ENCODE results near the gene SMARCD3. TPM values are rescaled to one million over a fixed set of nuclear protein-coding genes. Genes with fewer than 3 reads are reported as not detected.

SMARCD3 gene
- total and polyA plus RNA-seq, 2 donors (not counting 1 experiment from before 2014, with no cell fraction given) = 23.8 to 30.7 TPM

- TF ChIP-seq EZH2 (IDR thresholded peaks at IDR 0.05; ENCODE audit: low read length, missing control alignments) (no peak), CTCF (conservative IDR thresholded peaks at IDR 0.05 in 1 of 2, IDR thresholded peaks at IDR 0.05 in 1 of 2; ENCODE audit: low read depth in 1 of 2, low read length in 2 of 2) (no peak)
- H2AFZ ChIP-seq (ENCODE audit: low read length) = no peak overlapping the region
- DNase-seq (ENCODE audit: low read depth in 2 of 2) = peak in 1 of 2 donors; percentile 46
- no peaks in the 10 kb centered on the region for H3K36me3 ChIP-seq (ENCODE audit: control insufficient read depth, insufficient read depth, low read length)
- no peak overlapping the region for H3K4me3 ChIP-seq (replicated peaks in 1 of 4; ENCODE audit: control extremely low read depth in 1 of 4, insufficient read depth in 1 of 4, low read depth in 3 of 4, low read length in 4 of 4)
- no peak overlapping the region for H3K9ac ChIP-seq (ENCODE audit: insufficient read depth, low read length)
- no peaks in the 10 kb centered on the region for H3K79me2 ChIP-seq (ENCODE audit: control insufficient read depth, insufficient read depth, low read length)
- no peaks in the 10 kb centered on the region for H4K20me1 ChIP-seq (ENCODE audit: control insufficient read depth, extremely low read depth, insufficient read depth, low read length)
- no peaks in the 10 kb centered on the region for H3K4me1 ChIP-seq (ENCODE audit: control insufficient read depth, extremely low read depth, insufficient read depth, low read length)
- no peak overlapping the region for H3K4me2 ChIP-seq (ENCODE audit: extremely low read depth, insufficient read depth, low read length)
- no peaks in the 10 kb centered on the region for H3K9me3 ChIP-seq (ENCODE audit: control insufficient read depth, insufficient read depth, low read depth, low read length)
- H3K27ac ChIP-seq (ENCODE audit: insufficient read depth, low read length) = no peak overlapping the region
- H3K27me3 ChIP-seq (ENCODE audit: control insufficient read depth, insufficient read depth, low read length) = peaks cover 14% of the 10 kb centered on the region
Measured at GRCh38 chr7:151286148-151286547, 37.7 kb upstream of the SMARCD3 start.

GRCh38 chr7:151283302-151283701 is 34.8 kb upstream of the SMARCD3 start:
- H3K4me2 ChIP-seq (ENCODE audit: extremely low read depth, insufficient read depth, low read length) = no peak overlapping the region
- no peaks in the 10 kb centered on the region for H3K79me2 ChIP-seq (ENCODE audit: control insufficient read depth, insufficient read depth, low read length)
- H3K4me1 ChIP-seq (ENCODE audit: control insufficient read depth, extremely low read depth, insufficient read depth, low read length) = no peaks in the 10 kb centered on the region
- no peak overlapping the region for H3K4me3 ChIP-seq (replicated peaks in 1 of 4; ENCODE audit: control extremely low read depth in 1 of 4, insufficient read depth in 1 of 4, low read depth in 3 of 4, low read length in 4 of 4)
- H3K36me3 ChIP-seq (ENCODE audit: control insufficient read depth, insufficient read depth, low read length) = no peaks in the 10 kb centered on the region
- no peak overlapping the region for H2AFZ ChIP-seq (ENCODE audit: low read length)
- no peak overlapping the region for H3K9ac ChIP-seq (ENCODE audit: insufficient read depth, low read length)
- no peak for DNase-seq (ENCODE audit: low read depth in 2 of 2)
- no peak overlapping the region for H3K27ac ChIP-seq (ENCODE audit: insufficient read depth, low read length)
- H3K27me3 ChIP-seq (ENCODE audit: control insufficient read depth, insufficient read depth, low read length) = peaks cover 10% of the 10 kb centered on the region
- TF ChIP-seq EZH2 (IDR thresholded peaks at IDR 0.05; ENCODE audit: low read length, missing control alignments) = no peak
- no peak for TF ChIP-seq CTCF (conservative IDR thresholded peaks at IDR 0.05 in 1 of 2, IDR thresholded peaks at IDR 0.05 in 1 of 2; ENCODE audit: low read depth in 1 of 2, low read length in 2 of 2)
- H3K9me3 ChIP-seq (ENCODE audit: control insufficient read depth, insufficient read depth, low read depth, low read length) = no peaks in the 10 kb centered on the region
- H4K20me1 ChIP-seq (ENCODE audit: control insufficient read depth, extremely low read depth, insufficient read depth, low read length) = no peaks in the 10 kb centered on the region

- Histone ChIP-seq H3K9me3 (ENCODE audit: control insufficient read depth, insufficient read depth, low read depth, low read length) (no peaks in the 10 kb centered on the region), H3K27ac (ENCODE audit: insufficient read depth, low read length) (no peak overlapping the region), H3K9ac (ENCODE audit: insufficient read depth, low read length) (no peak overlapping the region), H3K36me3 (ENCODE audit: control insufficient read depth, insufficient read depth, low read length) (no peaks in the 10 kb centered on the region), H3K4me2 (ENCODE audit: extremely low read depth, insufficient read depth, low read length) (no peak overlapping the region), H2AFZ (ENCODE audit: low read length) (no peak overlapping the region), H4K20me1 (ENCODE audit: control insufficient read depth, extremely low read depth, insufficient read depth, low read length) (no peaks in the 10 kb centered on the region), H3K4me3 (replicated peaks in 1 of 4; ENCODE audit: control extremely low read depth in 1 of 4, insufficient read depth in 1 of 4, low read depth in 3 of 4, low read length in 4 of 4) (no peak overlapping the region), H3K79me2 (ENCODE audit: control insufficient read depth, insufficient read depth, low read length) (no peaks in the 10 kb centered on the region), H3K4me1 (ENCODE audit: control insufficient read depth, extremely low read depth, insufficient read depth, low read length) (no peaks in the 10 kb centered on the region), H3K27me3 (ENCODE audit: control insufficient read depth, insufficient read depth, low read length) (peaks cover 9% of the 10 kb centered on the region)
- DNase-seq (ENCODE audit: low read depth in 2 of 2) = no peak
- TF ChIP-seq EZH2 (IDR thresholded peaks at IDR 0.05; ENCODE audit: low read length, missing control alignments) (no peak), CTCF (conservative IDR thresholded peaks at IDR 0.05 in 1 of 2, IDR thresholded peaks at IDR 0.05 in 1 of 2; ENCODE audit: low read depth in 1 of 2, low read length in 2 of 2) (no peak)
Measured at GRCh38 chr7:151282111-151282510, 33.6 kb upstream of the SMARCD3 start.
